DMS53 treated with DMSO at 0.1 percent for 48 hours (cell line): Measurements from ENCODE around the gene LGALS3.

Experiments used
- DNase-seq: peaks from one replicate; lab custom pipeline; 2025; ENCODE audit not compliant: unreplicated experiment; lab: John Stamatoyannopoulos, UW

LGALS3 gene

DNA sequence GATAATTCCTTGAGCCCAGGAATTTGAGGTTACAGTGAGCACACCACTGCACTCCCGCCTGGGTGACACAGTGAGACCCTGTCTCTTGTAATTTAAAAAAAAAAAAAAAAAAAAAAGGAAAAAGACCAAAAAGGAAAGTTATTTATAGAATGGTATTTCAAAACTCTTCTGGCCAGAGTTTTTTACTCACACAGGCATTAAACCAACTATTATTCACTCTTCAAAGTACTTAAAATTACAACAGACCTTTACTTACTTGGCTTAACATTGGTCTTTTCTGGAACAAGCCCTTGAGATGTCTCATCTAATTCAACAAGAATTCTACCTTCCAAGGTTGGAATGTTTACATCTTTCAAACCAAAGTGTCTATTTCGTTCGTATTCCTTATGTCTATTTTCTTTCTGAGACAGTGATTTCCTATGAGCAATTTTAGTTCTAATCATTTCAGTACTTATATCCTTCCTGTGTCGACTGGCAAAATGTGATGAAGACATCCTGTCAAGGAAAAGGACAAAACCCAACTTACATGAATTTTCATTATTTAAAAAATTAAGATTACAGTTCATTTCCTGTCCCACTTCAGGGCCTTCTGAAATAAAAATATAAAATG lies 59.7 kb downstream of the LGALS3 start:
- no peak for DNase-seq

DNA sequence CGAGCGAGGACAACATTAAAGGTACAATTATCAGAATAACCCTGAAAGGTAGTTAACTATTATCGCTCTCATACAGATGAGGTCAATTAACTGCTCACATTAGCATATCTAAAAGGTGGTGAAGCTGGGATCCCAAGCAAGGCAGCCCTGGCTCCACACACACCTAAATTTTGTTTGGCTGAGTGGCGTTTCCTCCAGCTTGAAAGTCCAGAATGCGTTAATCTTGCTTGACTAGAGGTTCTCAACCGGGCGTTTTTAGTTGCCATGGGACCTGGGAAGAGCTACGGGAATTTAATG lies 61.8 kb downstream of the LGALS3 start:
- no peak for DNase-seq

DNA sequence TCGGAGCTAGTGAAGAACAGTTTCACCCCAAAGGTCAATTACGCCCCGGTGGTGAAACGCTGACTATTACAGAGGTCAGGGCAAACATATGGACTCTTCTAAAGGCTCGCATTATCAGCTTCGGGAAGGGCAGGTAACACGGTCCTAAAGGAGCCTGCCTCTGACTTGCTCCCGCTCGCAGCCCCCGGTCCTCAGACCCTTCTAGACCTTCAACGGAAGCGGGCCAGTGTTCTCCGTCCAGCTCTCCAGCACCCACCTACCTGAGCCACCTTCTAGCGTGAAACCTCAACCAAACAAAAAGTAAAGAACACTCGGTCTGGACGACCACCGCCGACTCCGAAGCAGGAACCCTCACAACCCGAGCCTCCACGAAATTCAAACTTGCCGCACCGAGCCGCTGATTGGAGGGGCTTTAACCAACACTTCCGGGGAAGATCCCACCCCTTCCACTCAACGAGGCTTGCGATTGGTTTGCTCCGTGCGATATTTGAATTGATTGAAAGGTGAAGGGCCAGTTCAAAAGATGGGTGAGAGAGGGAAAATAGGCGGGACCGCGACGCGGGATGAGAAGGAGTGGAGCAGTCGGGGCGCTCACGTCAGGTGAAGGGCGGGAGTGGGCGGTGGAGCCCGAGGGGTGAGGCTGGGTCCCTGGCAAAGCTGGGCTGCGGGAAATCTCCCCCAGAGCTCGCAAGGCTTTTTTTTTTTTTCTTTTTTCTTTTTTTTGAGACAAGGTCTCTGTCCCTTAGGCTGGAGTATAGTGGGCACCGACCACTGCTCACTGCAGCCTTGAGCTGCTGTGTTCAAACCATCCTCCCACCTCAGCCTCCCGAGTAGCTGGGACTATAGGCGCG lies 62.4 kb downstream of the LGALS3 start, which contains the start of gene DLGAP5:
Gene DLGAP5 (minus strand): TSS at position 383 of the 851 bp plus-strand sequence. CDS start 2,406 bp downstream, outside the sequence.
- DNase-seq: peak; percentile 96

DNA sequence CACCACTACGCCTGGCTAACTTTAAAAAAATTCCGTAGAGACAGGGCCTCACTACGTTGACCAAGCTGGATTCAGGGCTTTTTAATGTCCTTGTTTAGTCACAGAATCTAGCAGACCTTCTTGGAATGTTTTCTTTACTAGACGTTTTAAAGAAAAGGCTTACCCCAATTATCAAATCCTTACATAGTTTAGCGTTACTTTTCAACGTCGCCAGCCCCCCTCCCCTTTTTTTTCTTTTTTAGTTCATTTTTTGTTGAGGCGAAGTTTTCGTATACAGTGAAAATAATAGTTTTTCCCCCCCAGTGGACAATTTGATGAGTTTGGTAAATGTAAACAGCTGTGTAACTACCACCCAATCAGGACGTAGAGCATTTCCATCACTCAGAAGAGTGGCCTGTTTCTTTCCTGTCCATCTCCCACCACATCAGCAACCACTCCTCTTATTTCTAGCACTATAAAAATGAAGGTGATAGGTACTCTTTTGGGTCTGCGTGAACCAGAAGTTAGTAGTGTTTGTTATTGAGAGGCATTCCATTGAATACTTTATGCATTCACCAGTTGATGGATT lies 63.1 kb downstream of the LGALS3 start:
- DNase-seq: no peak

DNA sequence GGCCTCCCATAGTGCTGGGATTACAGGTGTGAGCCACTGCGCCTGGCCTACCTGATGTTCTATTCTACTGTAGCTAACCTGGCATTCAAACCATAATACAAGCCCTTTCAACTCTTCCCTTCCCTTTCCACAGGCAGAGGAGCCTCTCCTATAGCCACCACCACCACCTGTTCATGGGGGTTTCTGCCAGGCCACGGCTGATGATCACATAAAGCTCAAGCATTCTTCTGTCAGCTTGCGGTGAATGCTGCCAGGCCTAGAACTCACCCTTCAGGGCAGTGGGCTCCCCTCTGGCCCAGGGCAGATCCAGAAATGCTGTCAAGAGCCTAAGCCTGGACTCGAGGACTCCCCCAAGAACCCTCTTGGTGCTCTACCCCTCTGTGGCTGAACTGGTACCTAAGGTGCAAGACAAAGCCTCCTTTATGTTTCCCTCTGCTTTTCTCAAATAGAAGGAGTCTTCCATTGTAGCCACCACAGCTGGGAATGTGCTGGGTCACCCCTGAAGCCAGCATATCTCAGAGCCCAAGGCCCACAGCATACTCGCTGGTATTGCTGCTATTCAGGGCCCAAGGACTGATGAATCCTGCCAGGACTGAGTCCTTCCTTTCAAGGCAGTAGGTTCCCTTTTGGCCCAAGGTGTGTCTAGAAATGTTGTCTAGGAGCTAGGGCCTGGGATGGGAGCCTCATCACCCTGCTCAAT lies 65.8 kb downstream of the LGALS3 start:
- DNase-seq: no peak
